B cell (primary cell): ENCODE measurements around the gene SORD.

ENCODE experiments used
- EZH2 ChIP-seq: IDR thresholded peaks from 2 replicates; pipeline ENCODE4 v1.6.1; 2012; ENCODE audit warnings: borderline replicate concordance, low read depth, mild to moderate bottlenecking, moderate library complexity, low read length; ENCODE audit not compliant: insufficient read depth, poor library complexity, severe bottlenecking
- TF ChIP-seq, protein P1 (sequence below): fragments of 200-600 bp; IDR thresholded peaks from one replicate; pipeline ENCODE4 v1.8.0; 2022; ENCODE audit warnings: antibody characterized with exemption, mild to moderate bottlenecking

DNA sequence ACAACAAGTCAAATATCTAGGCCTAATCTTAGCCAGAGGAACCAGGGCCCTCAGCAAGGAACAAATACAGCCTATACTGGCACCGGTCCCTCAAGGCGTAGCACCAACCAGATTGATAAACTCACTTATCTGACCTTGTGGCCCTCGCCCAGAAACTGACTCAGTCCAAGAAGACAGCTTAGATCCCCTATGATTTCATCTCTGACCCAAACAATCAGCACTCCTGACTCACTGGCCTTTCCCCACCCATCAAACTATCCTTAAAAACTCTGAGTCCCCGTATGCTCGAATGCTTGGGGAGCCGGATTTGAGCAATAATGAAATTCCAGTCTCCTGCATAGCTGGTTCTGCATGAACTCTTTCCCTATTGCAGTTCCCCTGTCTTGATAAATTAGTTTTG lies 1.6 kb upstream of the SORD start:
- TF ChIP-seq, protein P1, sequence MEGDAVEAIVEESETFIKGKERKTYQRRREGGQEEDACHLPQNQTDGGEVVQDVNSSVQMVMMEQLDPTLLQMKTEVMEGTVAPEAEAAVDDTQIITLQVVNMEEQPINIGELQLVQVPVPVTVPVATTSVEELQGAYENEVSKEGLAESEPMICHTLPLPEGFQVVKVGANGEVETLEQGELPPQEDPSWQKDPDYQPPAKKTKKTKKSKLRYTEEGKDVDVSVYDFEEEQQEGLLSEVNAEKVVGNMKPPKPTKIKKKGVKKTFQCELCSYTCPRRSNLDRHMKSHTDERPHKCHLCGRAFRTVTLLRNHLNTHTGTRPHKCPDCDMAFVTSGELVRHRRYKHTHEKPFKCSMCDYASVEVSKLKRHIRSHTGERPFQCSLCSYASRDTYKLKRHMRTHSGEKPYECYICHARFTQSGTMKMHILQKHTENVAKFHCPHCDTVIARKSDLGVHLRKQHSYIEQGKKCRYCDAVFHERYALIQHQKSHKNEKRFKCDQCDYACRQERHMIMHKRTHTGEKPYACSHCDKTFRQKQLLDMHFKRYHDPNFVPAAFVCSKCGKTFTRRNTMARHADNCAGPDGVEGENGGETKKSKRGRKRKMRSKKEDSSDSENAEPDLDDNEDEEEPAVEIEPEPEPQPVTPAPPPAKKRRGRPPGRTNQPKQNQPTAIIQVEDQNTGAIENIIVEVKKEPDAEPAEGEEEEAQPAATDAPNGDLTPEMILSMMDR = no peak
- no peak for TF ChIP-seq EZH2
